Epithelial cell of esophagus (primary cell): ENCODE results near the gene CTSW.

Experiments
- DNase-seq: peaks from one replicate; pipeline ENCODE4 v3.0.0; 2010; ENCODE audit warnings: low read depth
- H3K4me3 ChIP-seq: 2 replicates; pipeline ENCODE4 v1.5.1; 2011; ENCODE audit warnings: mild to moderate bottlenecking, low read length, control low read depth
- CTCF ChIP-seq: IDR thresholded peaks from 2 replicates; pipeline ENCODE4 v1.5.1; 2011; ENCODE audit warnings: low read depth, mild to moderate bottlenecking, low read length, control low read depth, inconsistent platforms; ENCODE audit not compliant: insufficient read depth; ENCODE audit errors: missing control alignments

Gene CTSW

GRCh38 chr11:65869643-65870306, 9.9 kb upstream of the CTSW start:
- H3K4me3 ChIP-seq: no peak overlapping the region
- TF ChIP-seq CTCF: no peak

DNA sequence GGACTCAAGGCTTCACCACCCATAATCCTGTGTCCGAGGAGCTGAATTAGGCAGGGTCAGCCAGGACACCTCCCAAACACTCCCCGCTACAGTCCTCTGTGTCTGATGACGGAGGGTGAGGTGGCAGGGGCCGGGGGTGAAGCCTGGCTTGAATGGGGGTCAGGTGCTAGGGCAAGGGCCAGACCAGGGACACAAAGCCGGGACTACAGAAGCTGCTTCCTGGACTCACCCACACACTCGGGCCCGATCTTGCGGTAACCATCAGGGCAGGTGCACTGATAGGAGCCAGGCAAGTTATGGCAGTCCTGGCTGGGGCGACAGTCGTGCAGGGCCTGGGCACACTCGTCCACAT, 9.4 kb upstream of the CTSW start:
- H3K4me3 ChIP-seq: no peak overlapping the region
- TF ChIP-seq CTCF: no peak
- DNase-seq: no peak

More at GRCh38 chr11:65869643-65870306, 9.9 kb upstream of the CTSW start:
- DNase-seq: no peak

- no peak for DNase-seq
- no peak overlapping the region for H3K4me3 ChIP-seq
- no peak for TF ChIP-seq CTCF
Observed at GRCh38 chr11:65870706-65871681, 8.6 kb upstream of the CTSW start.

- DNase-seq: no peak
- no peak for TF ChIP-seq CTCF
- peak overlapping the region; percentile 19 for H3K4me3 ChIP-seq
Observed at GRCh38 chr11:65871811-65872548, 7.7 kb upstream of the CTSW start.

GRCh38 chr11:65872586-65873317, 6.9 kb upstream of the CTSW start, which contains the start of gene EFEMP2:
Gene EFEMP2 (minus strand): TSS chr11:65872800. CDS start chr11:65872354, 446 bp downstream.
- TF ChIP-seq CTCF: no peak
- H3K4me3 ChIP-seq: peak within 1 kb of the TSS; percentile 65
- no peak for DNase-seq

DNA sequence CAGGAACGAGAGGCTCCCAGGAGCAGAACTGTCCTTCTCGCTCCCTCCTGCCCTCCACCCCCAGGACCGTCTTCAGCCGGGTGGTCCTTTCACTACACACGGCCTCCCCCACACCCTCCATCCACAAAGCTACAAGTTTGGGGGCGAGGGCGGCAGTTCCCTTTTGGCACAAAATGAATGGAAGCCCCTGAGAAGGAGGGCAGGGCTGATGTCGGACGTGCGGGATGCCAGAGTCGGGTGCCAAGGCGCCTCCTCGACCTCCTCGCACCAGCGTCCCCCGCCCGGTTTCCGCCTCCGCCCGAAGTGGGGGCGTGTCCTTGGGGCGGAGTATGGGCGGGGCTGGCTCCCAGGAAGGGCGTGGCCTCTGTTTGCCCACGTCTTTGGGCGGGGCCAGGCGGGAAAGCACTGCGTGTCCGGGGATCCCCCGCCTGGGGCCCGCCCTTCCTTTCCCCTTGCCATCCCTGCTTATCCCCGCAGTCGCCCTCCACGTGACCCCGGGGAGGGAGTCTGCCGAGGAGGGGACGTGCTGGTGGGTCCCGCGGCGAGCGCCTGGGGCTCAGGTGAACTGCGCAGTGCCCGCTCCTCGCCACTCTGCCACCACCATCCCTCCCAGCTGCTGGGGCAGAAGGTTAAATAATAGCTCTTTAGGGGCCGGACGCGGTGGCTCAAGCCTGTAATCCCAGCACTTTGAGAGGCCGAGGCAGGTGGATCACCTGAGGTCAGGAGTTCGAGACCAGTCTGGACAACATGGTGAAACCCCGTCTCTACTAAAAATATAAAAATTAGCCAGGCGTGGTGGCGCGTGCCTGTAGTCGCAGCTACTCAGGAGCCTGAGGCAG, 6.1 kb upstream of the CTSW start:
- peak; percentile 92 for DNase-seq
- no peak for TF ChIP-seq CTCF

More for the DNA sequence above, 6.1 kb upstream of the CTSW start:
- H3K4me3 ChIP-seq: peak overlapping the region; percentile 65
